Common myeloid progenitor, CD34-positive (primary cell): ENCODE measurements around the gene FOXK2.

Experiments used
- CTCF ChIA-PET: fragments of 350-600 bp; sonication (Branson Sonifier 250); formaldehyde crosslinking; loops from one replicate; lab custom pipeline; 2021; ENCODE audit warnings: antibody characterized with exemption; lab: Charles Lee
- POLR2A ChIA-PET: fragments of 350-600 bp; sonication (Branson Sonifier 250); formaldehyde crosslinking; loops from one replicate; lab custom pipeline; 2021; ENCODE audit warnings: antibody characterized with exemption; lab: Charles Lee
- DNase-seq, 3 donors: peaks; one replicate each; pipeline versions ENCODE4 v3.0.0 to v3.0.0-alpha.2; 2013
- H3K27ac ChIP-seq, 2 experiments: 1 replicate in 1 of 2; 2 replicates in 1 of 2; pipeline ENCODE4 v1.7.0; 2013; ENCODE audit warnings: inconsistent platforms in 2 of 2, low read length in 2 of 2, mild to moderate bottlenecking in 2 of 2, low read depth in 1 of 2, moderate library complexity in 1 of 2; ENCODE audit not compliant: severe bottlenecking in 2 of 2, insufficient read depth in 1 of 2, poor library complexity in 1 of 2
- H3K27me3 ChIP-seq, 5 experiments: replicated peaks in 2 of 5; 1 replicate in 3 of 5; 2 replicates in 2 of 5; pipeline versions ENCODE4 v1.6.1 to v1.7.0; 2013; ENCODE audit warnings: low read length in 4 of 5, mild to moderate bottlenecking in 2 of 5, moderate library complexity in 2 of 5, inconsistent platforms in 1 of 5; ENCODE audit not compliant: insufficient read depth in 5 of 5, control insufficient read depth in 4 of 5
- H3K36me3 ChIP-seq, 4 experiments: 1 replicate in 2 of 4; 2 replicates in 2 of 4; pipeline versions ENCODE4 v1.6.1 to v1.7.0; 2013; ENCODE audit warnings: low read length in 3 of 4, control low read depth in 1 of 4, mild to moderate bottlenecking in 1 of 4; ENCODE audit not compliant: control insufficient read depth in 4 of 4, insufficient read depth in 4 of 4
- H3K4me1 ChIP-seq, 4 experiments: 1 replicate in 3 of 4; 2 replicates in 1 of 4; pipeline versions ENCODE4 v1.6.1 to v1.7.1; 2013; ENCODE audit warnings: low read length in 3 of 4, mild to moderate bottlenecking in 3 of 4, control low read depth in 1 of 4, inconsistent platforms in 1 of 4, moderate library complexity in 1 of 4; ENCODE audit not compliant: control insufficient read depth in 4 of 4, insufficient read depth in 4 of 4; ENCODE audit errors: control extremely low read depth in 1 of 4
- H3K4me3 ChIP-seq, 7 experiments: 1 replicate in 4 of 7; 2 replicates in 3 of 7; pipeline versions ENCODE4 v1.5.1 to v1.7.0; 2013; ENCODE audit warnings: mild to moderate bottlenecking in 7 of 7, low read length in 6 of 7, moderate library complexity in 6 of 7, inconsistent platforms in 2 of 7, low read depth in 2 of 7, control low read depth in 1 of 7; ENCODE audit not compliant: insufficient read depth in 4 of 7, control insufficient read depth in 1 of 7; ENCODE audit errors: extremely low read depth in 1 of 7
- H3K9me3 ChIP-seq, 5 experiments: 1 replicate in 4 of 5; 2 replicates in 1 of 5; pipeline versions ENCODE4 v1.6.1 to v1.7.1; 2013; ENCODE audit warnings: low read length in 4 of 5, mild to moderate bottlenecking in 2 of 5, inconsistent platforms in 1 of 5, low read depth in 1 of 5, moderate library complexity in 1 of 5; ENCODE audit not compliant: control insufficient read depth in 4 of 5, insufficient read depth in 2 of 5; ENCODE audit errors: control extremely low read depth in 1 of 5
- WGBS: methylation state at CpG from one replicate; pipeline ENCODE4 v1.1.5; 2013; ENCODE audit not compliant: insufficient coverage; 5-methylcytosine and 5-hydroxymethylcytosine counted together

Gene FOXK2

GRCh38 chr17:82649501-82650261 is 130.1 kb downstream of the FOXK2 start:
- 93% methylated on average over 18 of the region's 22 CpGs for WGBS
- POLR2A ChIA-PET = no interaction called here
- H3K27ac ChIP-seq = no peak overlapping the region

DNA sequence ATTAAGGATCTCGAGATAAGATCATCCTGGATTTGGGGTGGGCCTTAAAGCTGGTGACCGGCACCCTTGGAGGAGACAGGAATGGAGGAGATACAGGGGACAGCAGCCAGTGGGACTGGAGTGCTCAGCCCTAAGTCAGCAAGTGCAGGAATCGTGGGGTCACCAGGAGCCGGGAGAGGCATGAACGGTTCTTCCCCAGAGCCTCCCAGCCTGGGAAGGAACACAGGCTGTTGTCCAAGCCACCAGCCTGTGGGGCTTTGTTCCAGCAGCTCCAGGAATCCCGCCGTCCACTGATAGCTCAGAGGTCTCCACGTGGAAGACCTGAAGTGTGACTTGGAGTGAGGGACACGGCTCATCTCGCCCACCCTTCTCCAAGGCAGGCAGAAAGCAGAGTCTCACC is 131.2 kb downstream of the FOXK2 start:
- Histone ChIP-seq H3K4me1 (peaks cover 10 to 36% (median 32%) of the 10 kb centered on the region in 4 experiments), H3K4me3 (no peak overlapping the region), H3K36me3 (no peaks in the 10 kb centered on the region), H3K27me3 (no peaks in the 10 kb centered on the region), H3K27ac (no peak overlapping the region), H3K9me3 (no peaks in the 10 kb centered on the region)
- 100% methylated on average over 7 of the region's 10 CpGs for WGBS
- no peak for DNase-seq
- CTCF ChIA-PET = interaction anchor here (0.9 to 1.8 kb wide), 2 partner anchors 14 to 18 kb away, joined by 3 to 10 read pairs; no protein-coding TSS in a partner anchor
- POLR2A ChIA-PET = no interaction called here

More at GRCh38 chr17:82649501-82650261, 130.1 kb downstream of the FOXK2 start:
- peaks cover 4 to 26% (median 23%) of the 10 kb centered on the region in 4 experiments for H3K4me1 ChIP-seq
- H3K36me3 ChIP-seq = peaks cover 0 to under 1% (median under 1%) of the 10 kb centered on the region in 4 experiments
- H3K4me3 ChIP-seq = no peak overlapping the region
- H3K27me3 ChIP-seq = no peaks in the 10 kb centered on the region
- no peak for DNase-seq
- CTCF ChIA-PET = interaction anchor here (1.8 kb wide), 1 partner anchor 19 kb away, joined by 10 read pairs; no protein-coding TSS in a partner anchor
- H3K9me3 ChIP-seq = no peaks in the 10 kb centered on the region

- Histone ChIP-seq H3K4me1 (peaks cover 6 to 22% (median 17%) of the 10 kb centered on the region in 4 experiments), H3K9me3 (no peaks in the 10 kb centered on the region), H3K4me3 (no peak overlapping the region), H3K27ac (peak overlapping the region in 1 of 2 experiments; percentile 1), H3K27me3 (no peaks in the 10 kb centered on the region), H3K36me3 (peaks cover 0 to 5% (median under 1%) of the 10 kb centered on the region in 4 experiments)
- 99% methylated on average over 20 of the region's 30 CpGs for WGBS
- DNase-seq = no peak
- CTCF ChIA-PET = interaction anchor here (0.9 kb wide), 1 partner anchor 14 kb away, joined by 3 read pairs; no protein-coding TSS in a partner anchor
- POLR2A ChIA-PET = no interaction called here
Measured at GRCh38 chr17:82653651-82654528, 134.4 kb downstream of the FOXK2 start.
